Neural progenitor cell (in vitro differentiated cells): Measurements from ENCODE around the gene PIAS3. TPM values are rescaled to one million over a fixed set of nuclear protein-coding genes. Genes with fewer than 3 reads are reported as not detected.

ENCODE experiments used
- DNase-seq: peaks from one replicate; pipeline ENCODE4 v3.0.0-alpha.2; 2016; ENCODE audit warnings: low spot score
- H2AFZ ChIP-seq: fragments of 200-600 bp; sonication (generic); replicated peaks from 2 replicates; pipeline ENCODE4 v1.6.1; 2016; ENCODE audit warnings: antibody characterized with exemption
- H3F3A ChIP-seq: fragments of 200-600 bp; sonication (generic); 2 replicates; pipeline ENCODE4 v1.6.1; 2016; ENCODE audit warnings: antibody characterized with exemption, low read depth
- H3K27ac ChIP-seq: fragments of 200-600 bp; sonication (generic); 2 replicates; pipeline ENCODE4 v1.5.1; 2016; ENCODE audit warnings: mild to moderate bottlenecking
- H3K27me3 ChIP-seq: fragments of 200-600 bp; sonication (generic); 2 replicates; pipeline ENCODE4 v1.6.1; 2016; ENCODE audit warnings: mild to moderate bottlenecking, moderate library complexity
- H3K36me3 ChIP-seq: fragments of 200-600 bp; sonication (generic); 2 replicates; pipeline ENCODE4 v1.5.1; 2016
- H3K4me1 ChIP-seq: fragments of 200-600 bp; sonication (generic); 2 replicates; pipeline ENCODE4 v1.6.1; 2016; ENCODE audit warnings: mixed run types
- H3K4me2 ChIP-seq: fragments of 200-600 bp; sonication (generic); 2 replicates; pipeline ENCODE4 v1.6.1; 2016
- H3K4me3 ChIP-seq: fragments of 200-600 bp; sonication (generic); 2 replicates; pipeline ENCODE4 v1.5.1; 2016
- H3K79me2 ChIP-seq: fragments of 200-600 bp; sonication (generic); 2 replicates; pipeline ENCODE4 v1.6.1; 2016; ENCODE audit warnings: low read depth
- H3K9ac ChIP-seq: fragments of 200-600 bp; sonication (generic); 2 replicates; pipeline ENCODE4 v1.6.1; 2016
- H3K9me3 ChIP-seq: fragments of 200-600 bp; sonication (generic); 2 replicates; pipeline ENCODE4 v1.5.1; 2016; ENCODE audit warnings: low read depth
- H4K20me1 ChIP-seq: fragments of 200-600 bp; sonication (generic); 2 replicates; pipeline ENCODE4 v1.6.1; 2016; ENCODE audit warnings: low read depth
- H3K27ac Mint-ChIP-seq: 3 replicates; pipeline ENCODE4 v1.8.0; 2021; ENCODE audit warnings: mixed read lengths
- H3K27me3 Mint-ChIP-seq: 2 replicates; pipeline ENCODE4 v1.8.0; 2022; ENCODE audit warnings: low read depth, mild to moderate bottlenecking, inconsistent platforms, moderate library complexity, mixed read lengths; ENCODE audit not compliant: insufficient read depth
- H3K36me3 Mint-ChIP-seq: 3 replicates; pipeline ENCODE4 v1.8.0; 2021; ENCODE audit warnings: mixed read lengths
- H3K4me1 Mint-ChIP-seq: 3 replicates; pipeline ENCODE4 v1.8.0; 2021; ENCODE audit warnings: mixed read lengths
- H3K4me3 Mint-ChIP-seq: 3 replicates; pipeline ENCODE4 v1.8.0; 2021; ENCODE audit warnings: mild to moderate bottlenecking, moderate library complexity, mixed read lengths
- H3K9me3 Mint-ChIP-seq: 3 replicates; pipeline ENCODE4 v1.8.0; 2020; ENCODE audit warnings: mixed read lengths
- EZH2 ChIP-seq: fragments of 200-600 bp; sonication (generic); IDR thresholded peaks from 2 replicates; pipeline ENCODE4 v1.6.1; 2017; ENCODE audit warnings: antibody characterized with exemption, mild to moderate bottlenecking, moderate library complexity
- EZH2phosphoT487 ChIP-seq: fragments of 200-600 bp; sonication (generic); IDR thresholded peaks from 2 replicates; pipeline ENCODE4 v1.6.1; 2017; ENCODE audit warnings: antibody characterized with exemption
- total RNA-seq: library from RNA; depleted of rRNA; stranded (reverse); fragments of >200 nt; gene quantifications from 2 replicates; pipeline ENCODE4 v1.2.3, GENCODE V29; 2015; ENCODE audit warnings: low replicate concordance
- TF ChIP-seq, protein P1 (sequence below): fragments of 200-600 bp; sonication (generic); IDR thresholded peaks from 2 replicates; pipeline ENCODE4 v1.5.1; 2017; ENCODE audit warnings: antibody characterized with exemption, mild to moderate bottlenecking

The PIAS3 gene
- total RNA-seq, 1 donor from 2014 or later = 15.7 TPM

DNA sequence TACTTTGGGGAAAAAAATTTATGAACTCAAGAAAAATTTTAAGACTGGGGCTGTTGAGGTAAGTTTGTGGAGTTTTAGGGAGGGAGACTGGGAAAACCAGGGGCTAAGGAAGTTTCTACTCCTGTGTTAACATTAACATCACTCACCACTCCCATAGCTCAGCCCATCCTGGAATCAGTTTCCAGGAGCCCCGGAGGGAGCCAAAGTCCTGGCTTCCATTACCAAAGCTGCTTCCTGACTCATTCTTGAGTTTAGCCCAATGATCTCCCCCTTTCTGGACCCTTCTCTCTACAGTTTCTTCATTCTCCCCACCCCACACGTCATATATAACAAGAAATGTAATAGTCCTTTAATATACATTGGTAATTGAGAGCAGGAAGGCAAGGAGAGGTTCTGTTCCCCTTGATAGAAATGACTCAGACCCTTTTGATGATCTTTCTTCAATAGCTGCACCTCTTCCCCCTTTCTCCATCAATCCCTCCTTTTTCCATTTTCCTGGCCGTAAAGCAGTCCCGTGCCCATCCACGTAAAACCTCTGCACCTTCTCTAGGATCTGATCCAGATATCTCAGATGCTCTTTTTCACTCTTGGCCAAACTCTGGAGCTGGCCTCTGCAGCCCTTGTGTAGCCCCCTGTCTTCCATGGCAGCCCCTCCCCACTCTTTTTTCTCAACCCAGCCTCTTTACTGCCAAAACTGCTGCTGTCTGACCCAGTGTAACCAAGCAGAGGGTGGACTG lies 4.6 kb upstream of the PIAS3 start:
- TF ChIP-seq, protein P1, sequence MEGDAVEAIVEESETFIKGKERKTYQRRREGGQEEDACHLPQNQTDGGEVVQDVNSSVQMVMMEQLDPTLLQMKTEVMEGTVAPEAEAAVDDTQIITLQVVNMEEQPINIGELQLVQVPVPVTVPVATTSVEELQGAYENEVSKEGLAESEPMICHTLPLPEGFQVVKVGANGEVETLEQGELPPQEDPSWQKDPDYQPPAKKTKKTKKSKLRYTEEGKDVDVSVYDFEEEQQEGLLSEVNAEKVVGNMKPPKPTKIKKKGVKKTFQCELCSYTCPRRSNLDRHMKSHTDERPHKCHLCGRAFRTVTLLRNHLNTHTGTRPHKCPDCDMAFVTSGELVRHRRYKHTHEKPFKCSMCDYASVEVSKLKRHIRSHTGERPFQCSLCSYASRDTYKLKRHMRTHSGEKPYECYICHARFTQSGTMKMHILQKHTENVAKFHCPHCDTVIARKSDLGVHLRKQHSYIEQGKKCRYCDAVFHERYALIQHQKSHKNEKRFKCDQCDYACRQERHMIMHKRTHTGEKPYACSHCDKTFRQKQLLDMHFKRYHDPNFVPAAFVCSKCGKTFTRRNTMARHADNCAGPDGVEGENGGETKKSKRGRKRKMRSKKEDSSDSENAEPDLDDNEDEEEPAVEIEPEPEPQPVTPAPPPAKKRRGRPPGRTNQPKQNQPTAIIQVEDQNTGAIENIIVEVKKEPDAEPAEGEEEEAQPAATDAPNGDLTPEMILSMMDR = no peak
- TF ChIP-seq EZH2phosphoT487 (no peak), EZH2 (no peak)
- no peaks in the 10 kb centered on the region for H3K9me3 Mint-ChIP-seq
- H3F3A ChIP-seq = peaks cover 16% of the 10 kb centered on the region
- H3K27ac ChIP-seq = no peak overlapping the region
- no peak overlapping the region for H3K9ac ChIP-seq
- H3K36me3 ChIP-seq = no peaks in the 10 kb centered on the region
- H3K27me3 Mint-ChIP-seq = peaks cover 13% of the 10 kb centered on the region
- H3K36me3 Mint-ChIP-seq = no peaks in the 10 kb centered on the region
- no peaks in the 10 kb centered on the region for H3K9me3 ChIP-seq
- no peaks in the 10 kb centered on the region for H3K27me3 ChIP-seq
- no peak for DNase-seq
- H2AFZ ChIP-seq = peak overlapping the region; percentile 47
- no peak overlapping the region for H3K4me3 ChIP-seq
- no peak overlapping the region for H3K4me3 Mint-ChIP-seq
- H3K79me2 ChIP-seq = no peaks in the 10 kb centered on the region
- H3K4me2 ChIP-seq = no peak overlapping the region
- no peaks in the 10 kb centered on the region for H3K4me1 ChIP-seq
- no peaks in the 10 kb centered on the region for H4K20me1 ChIP-seq
- H3K27ac Mint-ChIP-seq = no peak overlapping the region
- peaks cover 7% of the 10 kb centered on the region for H3K4me1 Mint-ChIP-seq

DNA sequence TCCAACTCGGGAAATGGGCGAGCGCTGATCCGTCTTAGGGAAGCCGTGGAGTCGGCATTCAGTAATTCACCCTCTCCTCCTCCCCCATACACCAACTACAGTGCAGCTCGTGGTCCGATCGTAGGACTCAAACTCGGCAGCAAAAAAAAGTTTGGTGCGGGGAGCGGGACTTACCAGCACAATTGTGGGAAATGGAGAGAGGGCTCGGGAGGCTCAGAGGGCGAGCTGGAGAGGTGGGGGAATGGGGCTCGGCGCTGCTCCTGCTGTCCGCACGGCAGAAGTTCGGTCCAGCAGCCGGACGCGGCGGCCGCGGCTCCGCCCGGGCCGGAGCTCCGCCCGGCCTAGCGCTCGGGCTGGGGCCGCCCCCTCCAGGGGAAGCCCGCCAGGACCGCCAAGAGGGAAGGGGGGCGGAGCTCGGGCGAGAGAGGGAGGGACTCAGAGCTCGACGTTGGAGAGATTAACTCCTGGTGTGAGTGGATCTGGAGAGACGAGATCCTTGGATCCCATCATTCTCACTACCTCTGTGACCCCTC lies 676 bp upstream of the PIAS3 start:
- Mint-ChIP-seq H3K27me3 (peaks cover 8% of the 10 kb centered on the region), H3K4me3 (peak overlapping the region; percentile 98), H3K27ac (peak overlapping the region; percentile 76), H3K9me3 (no peaks in the 10 kb centered on the region), H3K4me1 (peaks cover 10% of the 10 kb centered on the region), H3K36me3 (peaks cover 20% of the 10 kb centered on the region)
- Histone ChIP-seq H3K27ac (no peak overlapping the region), H3K4me2 (peak overlapping the region; percentile 80), H3K4me1 (no peaks in the 10 kb centered on the region), H3K36me3 (no peaks in the 10 kb centered on the region), H3K9ac (peak overlapping the region; percentile 19), H3K9me3 (no peaks in the 10 kb centered on the region), H4K20me1 (no peaks in the 10 kb centered on the region), H3K27me3 (no peaks in the 10 kb centered on the region), H3F3A (peaks cover 22% of the 10 kb centered on the region), H3K4me3 (peak overlapping the region; percentile 95), H3K79me2 (peaks cover 15% of the 10 kb centered on the region), H2AFZ (peak overlapping the region; percentile 64)
- TF ChIP-seq EZH2phosphoT487 = no peak
- TF ChIP-seq, protein P1 = no peak
- no peak for TF ChIP-seq EZH2
- DNase-seq = peak; percentile 93

DNA sequence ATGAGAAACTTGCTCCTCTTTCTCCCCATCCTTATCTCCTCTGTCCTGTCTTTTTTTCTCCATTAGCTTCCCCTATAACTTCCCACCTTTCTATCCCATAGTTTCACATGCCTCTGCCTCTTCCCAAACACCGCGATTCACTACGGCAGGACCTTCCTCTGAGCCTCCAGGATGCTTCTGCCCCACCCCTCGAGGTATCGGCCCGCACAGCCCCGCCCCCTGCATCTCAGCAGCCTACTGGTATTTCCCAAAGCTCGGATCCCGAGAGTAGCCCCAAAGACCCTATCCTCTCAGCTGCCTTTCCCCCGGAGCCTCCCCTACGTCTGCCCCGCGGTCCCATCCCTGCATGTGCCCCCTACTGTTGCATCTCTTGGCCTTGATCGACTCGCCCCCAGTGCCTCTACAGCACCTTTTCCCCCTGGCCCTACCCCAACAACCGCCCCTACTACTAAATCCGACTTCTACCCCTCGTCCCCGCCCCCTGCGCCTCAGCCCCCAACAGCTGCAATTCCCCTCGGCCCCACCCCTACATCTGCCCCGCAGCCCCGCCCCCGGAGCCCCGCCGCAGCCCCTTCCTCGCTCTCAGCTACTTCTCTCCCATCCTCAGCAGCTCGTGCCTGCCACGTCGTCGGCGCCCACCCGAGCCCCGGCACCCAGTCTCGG lies 512 bp downstream of the PIAS3 start:
- H2AFZ ChIP-seq = peak overlapping the region; percentile 90
- peaks cover 10% of the 10 kb centered on the region for H3K4me1 Mint-ChIP-seq
- TF ChIP-seq EZH2 (no peak), EZH2phosphoT487 (no peak)
- TF ChIP-seq, protein P1 = no peak
- peaks cover 1% of the 10 kb centered on the region for H3K27me3 Mint-ChIP-seq
- H4K20me1 ChIP-seq = no peaks in the 10 kb centered on the region
- no peak overlapping the region for H3K27ac ChIP-seq
- no peak overlapping the region for H3K27ac Mint-ChIP-seq
- H3K4me1 ChIP-seq = no peaks in the 10 kb centered on the region
- H3K27me3 ChIP-seq = no peaks in the 10 kb centered on the region
- peaks cover 15% of the 10 kb centered on the region for H3K79me2 ChIP-seq
- H3F3A ChIP-seq = peaks cover 22% of the 10 kb centered on the region
- DNase-seq = peak; percentile 89
- no peaks in the 10 kb centered on the region for H3K9me3 ChIP-seq
- no peak overlapping the region for H3K9ac ChIP-seq
- no peaks in the 10 kb centered on the region for H3K36me3 ChIP-seq
- peak overlapping the region; percentile 80 for H3K4me2 ChIP-seq
- H3K4me3 ChIP-seq = peak overlapping the region; percentile 95
- H3K36me3 Mint-ChIP-seq = peaks cover 30% of the 10 kb centered on the region
- no peaks in the 10 kb centered on the region for H3K9me3 Mint-ChIP-seq
- peak overlapping the region; percentile 98 for H3K4me3 Mint-ChIP-seq
